ENCODE results near the gene C6orf52.
"Not testable (repeated sequence)": the region's sequence is repeated elsewhere in the genome, so short reads cannot be mapped to it uniquely, and the experiment has no call there.

The C6orf52 gene

DNA sequence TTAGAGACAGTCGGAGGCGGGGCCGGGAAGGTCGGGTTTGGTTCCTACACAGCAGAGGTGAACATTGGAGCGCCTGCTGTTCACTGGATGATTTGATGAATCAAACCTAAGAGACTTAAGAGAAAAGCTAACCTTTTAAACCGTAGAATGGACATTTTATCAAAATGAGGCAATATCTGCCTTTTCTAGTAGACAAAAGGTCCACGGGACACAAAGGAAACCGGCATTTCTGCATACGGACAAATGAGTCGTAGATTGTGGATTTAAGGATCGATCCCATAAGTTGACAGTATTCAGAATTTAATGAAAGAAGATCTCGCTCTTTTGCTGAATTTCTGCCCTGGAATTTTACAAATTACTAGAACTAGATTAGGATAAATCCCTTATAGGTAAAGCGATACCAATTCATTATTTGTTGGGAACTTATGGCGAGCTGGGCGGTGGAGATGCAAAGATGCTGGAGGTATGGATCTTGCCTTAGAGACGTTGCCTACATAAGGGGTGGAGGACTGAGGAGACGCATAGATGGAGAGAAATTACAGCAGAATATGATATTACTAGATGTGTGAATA, 756 bp upstream of the C6orf52 start:
- no peak for DNase-seq

DNA sequence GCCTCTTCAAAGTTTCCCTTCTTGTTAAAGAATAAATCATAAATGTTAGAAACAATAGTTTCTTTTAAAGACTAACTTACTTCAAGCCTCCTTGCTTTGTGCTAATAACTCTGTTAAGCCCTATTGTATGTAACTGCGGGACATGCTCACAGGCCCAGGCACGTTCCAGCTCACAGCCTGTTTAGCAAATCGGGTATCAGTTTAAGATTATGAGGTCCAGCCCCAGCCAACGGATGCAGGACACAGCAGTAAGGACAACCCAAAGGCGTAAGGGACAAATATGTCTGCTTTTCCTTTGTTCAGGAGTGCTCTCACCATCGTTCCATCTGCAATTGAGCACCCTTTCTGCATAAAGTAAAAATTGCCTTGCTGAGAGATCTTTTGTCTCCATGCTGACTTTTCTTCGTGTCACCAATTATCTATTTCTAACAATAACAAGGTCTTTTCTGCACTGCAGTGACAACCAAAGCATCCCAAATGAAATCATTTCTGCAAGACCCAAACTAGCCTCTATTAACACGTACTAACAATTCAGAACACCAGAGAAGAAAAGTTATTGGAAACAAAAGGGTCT, 1.4 kb downstream of the C6orf52 start:
- no peak for DNase-seq

DNA sequence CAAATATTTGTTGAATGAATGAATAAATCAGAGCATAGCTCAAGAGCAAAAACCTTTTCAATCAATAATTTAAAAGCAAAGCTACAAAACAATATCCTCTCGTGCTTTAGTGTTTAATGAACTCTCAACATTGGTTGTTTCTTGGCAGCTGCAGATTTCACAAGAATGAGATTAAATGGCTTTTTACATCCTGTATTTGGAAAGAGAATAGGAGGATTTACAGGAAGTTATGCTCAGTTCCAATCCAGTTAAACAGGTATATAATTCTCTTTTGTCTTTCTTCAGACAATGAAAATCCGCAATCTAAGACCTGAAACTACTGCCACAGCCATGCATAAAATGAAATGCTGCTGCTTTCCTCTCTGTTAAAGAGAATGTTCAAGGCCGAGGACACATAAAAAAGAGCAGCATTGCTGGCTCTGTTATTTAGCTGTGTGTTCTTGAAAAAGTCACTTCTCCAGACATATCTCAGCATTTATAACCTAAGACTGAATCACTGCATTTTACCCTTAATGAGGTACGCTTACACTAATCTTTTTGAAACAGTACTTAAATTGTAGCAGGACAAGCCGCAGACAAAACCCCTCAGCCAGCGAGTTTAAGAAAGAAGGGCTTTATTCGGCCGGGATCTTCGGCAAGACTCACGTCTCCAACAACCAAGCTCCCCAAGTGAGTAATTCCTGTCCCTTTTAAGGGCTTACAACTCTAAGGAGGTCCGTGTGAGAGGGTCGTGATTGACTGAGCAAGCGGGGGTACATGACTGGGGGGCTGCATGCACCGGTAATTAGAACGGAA, 3.6 kb downstream of the C6orf52 start:
- DNase-seq, result peak; percentile 15

DNA sequence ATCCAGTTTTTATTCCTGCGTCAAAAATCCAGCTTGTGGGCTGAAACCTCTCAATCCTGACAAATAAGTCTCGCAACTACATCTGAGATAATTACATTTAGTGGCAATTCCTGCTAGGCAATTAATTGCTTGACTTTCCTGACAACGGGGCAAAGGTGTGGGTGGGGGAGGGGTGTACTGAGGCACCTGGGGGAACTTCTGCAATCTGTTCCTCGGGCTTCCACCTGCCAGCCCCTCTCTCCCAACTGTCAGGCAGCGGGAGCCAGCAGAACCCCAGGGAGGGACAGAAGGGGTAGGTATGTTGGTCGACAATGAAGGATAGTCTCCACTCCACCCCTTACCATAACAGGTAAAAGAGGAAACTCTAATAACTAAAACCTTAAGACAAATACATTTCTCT, 6.8 kb downstream of the C6orf52 start:
- peak; percentile 12 for DNase-seq

DNA sequence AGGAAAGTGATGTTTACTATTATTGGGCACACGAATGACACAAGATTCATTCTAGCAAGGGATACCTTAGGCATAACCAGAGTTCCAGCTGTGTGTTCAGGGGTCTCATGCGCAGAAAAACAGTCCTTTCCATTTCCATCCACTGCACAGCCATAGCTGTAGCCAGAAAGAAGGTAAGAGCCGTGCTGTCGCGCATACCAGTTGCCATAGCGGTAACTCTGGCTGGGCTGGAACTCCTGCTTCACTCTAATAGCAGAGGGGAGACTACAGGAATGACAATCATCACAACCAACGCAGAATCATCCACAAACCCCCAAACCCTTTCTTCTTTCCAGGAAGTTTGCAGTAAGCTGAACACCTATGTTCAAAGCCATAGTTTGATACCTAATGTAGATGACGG, 7.5 kb downstream of the C6orf52 start:
- DNase-seq, result no peak

- no peak for DNase-seq
Observed at GRCh38 chr6:10685092-10685915, 9.1 kb downstream of the C6orf52 start.

DNA sequence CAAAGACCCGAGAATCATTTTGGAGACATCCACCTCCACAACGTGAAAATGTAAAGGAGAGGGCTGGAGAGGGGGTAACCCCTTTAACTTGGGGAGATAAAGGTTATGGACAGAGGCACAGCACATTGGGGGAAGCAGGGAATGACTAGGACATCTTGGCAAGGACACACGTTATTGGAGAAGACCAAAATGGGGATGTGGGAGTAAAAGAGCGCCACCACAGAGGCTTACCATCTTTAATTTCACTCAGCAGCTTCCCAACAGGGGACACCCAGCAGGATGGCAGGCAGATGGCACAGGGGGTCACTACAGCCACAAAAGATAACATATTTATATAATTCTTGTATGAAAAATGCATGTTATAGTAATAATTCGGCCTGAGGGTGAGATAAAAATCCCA, 9.8 kb downstream of the C6orf52 start:
- DNase-seq, result no peak

- DNase-seq, result no peak
Observed at GRCh38 chr6:10682355-10682988, 11.9 kb downstream of the C6orf52 start.

GRCh38 chr6:10681795-10682194, 12.6 kb downstream of the C6orf52 start:
- DNase-seq, result no peak

DNA sequence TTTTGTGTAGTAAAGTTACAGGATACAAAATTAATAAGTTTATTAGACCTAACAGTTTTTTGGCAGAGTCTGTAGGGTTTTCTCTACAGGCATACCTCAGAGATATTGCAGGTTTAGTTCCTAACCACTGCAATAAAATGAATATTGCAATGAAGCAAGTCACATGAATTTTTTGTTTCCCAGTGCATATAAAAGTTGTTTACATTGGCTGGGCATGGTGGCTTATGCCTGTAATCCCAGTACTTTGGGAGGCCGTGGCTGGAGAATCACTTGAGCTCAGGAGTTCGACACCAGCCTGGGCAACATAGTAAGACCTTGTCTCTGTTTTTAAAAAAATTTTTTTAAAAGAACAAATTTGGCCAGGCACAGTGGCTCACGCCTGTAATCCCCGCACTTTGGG, 16.0 kb downstream of the C6orf52 start:
- DNase-seq, result no peak

GRCh38 chr6:10676403-10676802, 18.0 kb downstream of the C6orf52 start:
- no peak for DNase-seq

DNA sequence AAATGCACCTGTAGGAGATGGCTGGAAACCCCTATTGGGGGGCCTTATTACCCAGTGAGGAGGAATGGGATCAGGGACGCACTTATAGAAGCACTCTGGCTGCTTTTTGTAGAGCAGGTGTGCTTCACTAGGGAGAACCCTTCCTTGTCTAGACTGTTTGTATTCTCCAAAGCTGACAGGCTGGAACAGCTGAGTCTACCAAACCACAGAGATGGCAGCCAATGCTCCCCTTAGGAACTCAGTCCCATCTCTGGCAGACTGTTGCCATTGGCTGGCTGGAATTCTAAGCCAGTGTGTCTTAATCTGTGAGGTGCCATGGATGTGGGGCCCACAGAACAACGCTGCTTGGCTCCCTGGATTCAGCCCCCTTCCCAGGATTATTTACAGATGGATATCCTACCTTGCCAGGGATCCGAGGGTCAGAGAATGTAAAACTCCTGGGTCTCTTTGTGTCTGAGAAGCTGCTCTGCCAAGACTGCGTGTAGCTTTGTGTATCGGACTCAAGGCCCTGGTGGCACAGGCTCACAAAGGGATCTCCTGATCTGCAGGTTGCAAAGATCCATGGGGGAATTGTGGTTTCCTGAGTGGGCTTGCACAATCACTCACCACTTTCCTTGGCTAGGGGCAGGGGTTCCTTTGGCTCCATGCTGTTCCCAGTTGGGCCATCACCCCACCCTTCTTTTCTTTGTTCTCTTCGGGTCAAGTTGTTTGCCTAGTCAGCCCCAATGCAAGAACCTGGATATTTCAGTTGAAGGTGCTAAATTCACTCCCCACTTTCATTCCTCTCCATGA, 26.1 kb downstream of the C6orf52 start:
- no peak for DNase-seq

DNA sequence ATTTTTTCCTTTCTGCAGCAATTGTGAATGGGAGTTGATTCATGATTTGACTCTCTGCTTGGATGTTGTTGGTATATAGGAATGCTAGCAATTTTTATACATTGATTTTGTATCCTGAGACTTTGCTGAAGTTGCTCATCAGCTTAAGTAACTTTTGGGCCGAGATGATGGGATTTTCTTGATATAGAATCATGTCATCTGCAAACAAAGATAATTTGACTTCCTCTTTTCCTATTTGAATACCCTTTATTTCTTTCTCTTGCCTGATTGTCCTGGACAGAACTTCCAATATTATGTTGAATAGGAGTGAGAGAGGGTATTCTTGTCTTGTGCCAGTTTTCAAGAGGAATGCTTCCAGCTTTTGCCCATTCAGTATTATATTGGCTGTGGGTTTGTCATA, 28.8 kb downstream of the C6orf52 start:
- DNase-seq, result not testable (repeated sequence)

DNA sequence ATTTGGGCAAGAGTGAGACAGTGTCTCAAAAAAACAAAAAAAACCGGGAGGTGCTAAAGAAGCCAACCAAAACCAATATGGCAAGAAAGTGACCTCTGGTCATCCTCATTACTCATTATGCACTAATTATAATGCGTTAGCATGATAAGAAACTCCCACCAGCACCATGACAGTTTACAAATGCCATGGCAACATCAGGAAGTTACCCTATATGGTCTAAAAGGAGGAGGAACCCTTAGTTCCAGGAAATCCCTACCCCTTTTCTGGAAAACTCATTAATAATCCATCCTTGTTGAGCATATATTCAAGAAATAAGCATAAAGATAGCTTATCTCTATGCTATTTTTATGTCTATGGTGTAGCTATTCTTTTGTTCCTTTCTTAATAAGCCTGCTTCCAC, 31.7 kb downstream of the C6orf52 start:
- DNase-seq, result no peak

- no peak for DNase-seq
Observed at GRCh38 chr6:10662207-10662606, 32.2 kb downstream of the C6orf52 start.

- not testable (repeated sequence) for DNase-seq
Observed at GRCh38 chr6:10660431-10661191, 33.8 kb downstream of the C6orf52 start.

GRCh38 chr6:10659699-10660348, 34.6 kb downstream of the C6orf52 start:
- no peak for DNase-seq

- DNase-seq, result no peak
Observed at GRCh38 chr6:10658910-10659698, 35.3 kb downstream of the C6orf52 start.

DNA sequence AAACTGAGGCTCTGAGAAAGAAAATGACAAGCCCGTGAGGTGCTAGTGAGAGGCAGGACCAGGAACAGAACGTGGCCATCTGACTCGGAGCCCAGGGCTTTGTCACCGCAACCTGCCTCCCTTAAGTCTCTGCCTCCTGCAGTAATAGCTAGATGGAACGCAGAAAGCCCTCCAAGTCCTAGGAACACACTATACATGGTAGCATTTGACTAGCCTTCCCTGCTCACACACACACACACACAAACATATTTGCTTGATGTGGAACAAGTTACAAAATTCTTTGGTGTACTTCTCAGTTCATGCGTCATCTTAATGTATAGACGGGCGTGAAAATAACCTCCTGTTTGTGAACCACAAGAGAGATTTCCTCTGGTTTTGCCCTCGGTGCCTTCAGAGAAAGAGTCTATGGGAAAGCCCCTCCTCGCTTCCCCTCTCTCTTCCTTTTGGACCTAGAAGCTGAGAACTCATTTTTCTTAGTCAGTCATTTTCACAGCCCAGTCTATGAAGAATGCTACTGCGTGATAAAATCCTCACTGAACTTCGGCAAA, 38.8 kb downstream of the C6orf52 start:
- DNase-seq, result no peak

DNA sequence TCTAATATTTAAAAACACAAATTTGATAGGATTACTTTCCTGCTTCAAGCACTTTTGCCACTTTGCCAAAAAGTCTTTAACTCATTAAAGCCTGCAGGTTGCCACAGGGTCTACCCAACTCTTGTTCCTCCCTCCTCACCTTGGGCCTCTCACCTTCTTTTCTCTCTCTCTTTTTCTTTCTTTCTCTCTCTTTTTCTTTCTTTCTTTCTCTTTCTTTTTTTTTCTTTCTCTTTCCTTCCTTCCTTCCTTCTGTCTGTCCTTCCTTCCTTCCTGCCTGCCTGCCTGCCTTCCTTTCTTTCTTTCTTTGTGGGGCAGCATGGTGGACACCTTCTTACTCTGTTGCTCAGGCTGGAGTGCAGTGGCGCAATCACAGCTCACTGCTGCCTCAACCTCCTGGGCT, 50.2 kb downstream of the C6orf52 start:
- no peak for DNase-seq
